Endothelial cell of umbilical vein (primary cell): ENCODE measurements around the gene DGAT2. TPM values are rescaled to one million over a fixed set of nuclear protein-coding genes. Genes with fewer than 3 reads are reported as not detected.

Experiments
- BruUV-seq: library from RNA; stranded (reverse); fragments of 400-500 nt; replicated peaks from 2 replicates; lab custom pipeline; 2021; lab: Mats Ljungman, UMichigan
- CTCF ChIA-PET: fragments of 300-600, 350-600 bp; sonication (Branson Sonifier 250); formaldehyde crosslinking; loops from one replicate; lab custom pipeline; 2021; ENCODE audit warnings: antibody characterized with exemption, inconsistent platforms; lab: Charles Lee
- POLR2A ChIA-PET: fragments of 300-600, 350-600 bp; sonication (Branson Sonifier 250); formaldehyde crosslinking; loops from one replicate; lab custom pipeline; 2021; ENCODE audit warnings: antibody characterized with exemption, inconsistent platforms; lab: Charles Lee
- DNase-seq: peaks from one replicate; pipeline ENCODE4 v3.0.0-alpha.2; 2011; ENCODE audit warnings: low read depth, low spot score
- FAIRE-seq: peaks from 2 replicates; lab custom pipeline; 2011; peaks lifted over from hg19 to GRCh38; lab: Jason Lieb, UNC
- H2AFZ ChIP-seq: 2 replicates; pipeline ENCODE4 v1.6.0; 2012; ENCODE audit warnings: low read depth, low read length, control low read depth, inconsistent platforms
- H3K27ac ChIP-seq: 2 replicates; pipeline ENCODE4 v1.5.1; 2011; ENCODE audit warnings: low read depth, mild to moderate bottlenecking, control low read depth, low read length, moderate library complexity; ENCODE audit not compliant: insufficient read depth
- H3K27me3 ChIP-seq, 2 experiments: 2 replicates each; pipeline versions ENCODE4 v1.6.0 to v1.6.1; 2011; ENCODE audit warnings: low read length in 2 of 2, mixed read lengths in 1 of 2; ENCODE audit not compliant: control insufficient read depth in 2 of 2, insufficient read depth in 2 of 2
- H3K36me3 ChIP-seq, 2 experiments: 2 replicates in 1 of 2; 3 replicates in 1 of 2; pipeline ENCODE4 v1.5.1; 2011; ENCODE audit warnings: low read length in 2 of 2, mild to moderate bottlenecking in 1 of 2, moderate library complexity in 1 of 2; ENCODE audit not compliant: control insufficient read depth in 2 of 2, insufficient read depth in 2 of 2; ENCODE audit errors: extremely low read depth in 1 of 2
- H3K4me1 ChIP-seq: 3 replicates; pipeline ENCODE4 v1.5.1; 2011; ENCODE audit warnings: mild to moderate bottlenecking, low read length; ENCODE audit not compliant: control insufficient read depth, insufficient read depth; ENCODE audit errors: extremely low read depth
- H3K4me2 ChIP-seq: 2 replicates; pipeline ENCODE4 v1.6.1; 2011; ENCODE audit warnings: low read length, control low read depth, mixed read lengths; ENCODE audit not compliant: insufficient read depth
- H3K4me3 ChIP-seq, 3 experiments: fragments of 200-600 bp in 1 of 3; sonication (generic), shearing (Covaris generic) in 1 of 3; replicated peaks in 1 of 3; 2 replicates each; pipeline ENCODE4 v1.5.1; 2011 to 2016; ENCODE audit warnings: control low read depth in 3 of 3, low read length in 3 of 3, mild to moderate bottlenecking in 2 of 3, inconsistent platforms in 1 of 3, low read depth in 1 of 3, moderate library complexity in 1 of 3; ENCODE audit not compliant: insufficient read depth in 1 of 3
- H3K79me2 ChIP-seq: 2 replicates; pipeline ENCODE4 v1.6.0; 2012; ENCODE audit warnings: low read length, inconsistent platforms; ENCODE audit not compliant: control insufficient read depth, insufficient read depth
- H3K9ac ChIP-seq: replicated peaks from 2 replicates; pipeline ENCODE3; 2011; ENCODE audit warnings: low read length, control low read depth; ENCODE audit not compliant: insufficient read depth; ENCODE audit errors: extremely low read depth
- H3K9me1 ChIP-seq: replicated peaks from 3 replicates; pipeline ENCODE4 v1.6.0; 2011; ENCODE audit warnings: mild to moderate bottlenecking, low read length; ENCODE audit not compliant: control insufficient read depth, insufficient read depth; ENCODE audit errors: extremely low read depth
- H3K9me3 ChIP-seq: replicated peaks from 2 replicates; pipeline ENCODE4 v1.5.1; 2012; ENCODE audit warnings: low read length, inconsistent platforms; ENCODE audit not compliant: control insufficient read depth, insufficient read depth
- H4K20me1 ChIP-seq: replicated peaks from 2 replicates; pipeline ENCODE3; 2011; ENCODE audit warnings: mild to moderate bottlenecking, low read length; ENCODE audit not compliant: control insufficient read depth, insufficient read depth; ENCODE audit errors: extremely low read depth
- EZH2 ChIP-seq: IDR thresholded peaks from 2 replicates; pipeline ENCODE4 v1.6.1; 2012; ENCODE audit warnings: borderline replicate concordance, low read depth, mild to moderate bottlenecking, moderate library complexity, low read length, inconsistent platforms; ENCODE audit not compliant: severe bottlenecking
- FOS ChIP-seq: IDR thresholded peaks from 2 replicates; pipeline ENCODE4 v1.6.1; 2011; ENCODE audit warnings: mild to moderate bottlenecking, low read length, moderate library complexity, borderline replicate concordance; ENCODE audit not compliant: insufficient read depth
- GATA2 ChIP-seq: IDR thresholded peaks from 2 replicates; pipeline ENCODE4 v1.7.0; 2011; ENCODE audit warnings: low read depth, mild to moderate bottlenecking, moderate library complexity, mixed read lengths, low read length; ENCODE audit not compliant: insufficient read length, insufficient read depth
- JUN ChIP-seq: IDR thresholded peaks from 2 replicates; pipeline ENCODE4 v1.6.1; 2011; ENCODE audit warnings: borderline replicate concordance, low read depth; ENCODE audit not compliant: insufficient read length, insufficient read depth
- MYC ChIP-seq: IDR thresholded peaks from one replicate; pipeline ENCODE4 v1.6.1; 2011; ENCODE audit warnings: mild to moderate bottlenecking, low read depth, low read length
- POLR2A ChIP-seq: IDR thresholded peaks from 2 replicates; pipeline ENCODE4 v1.6.1; 2012; ENCODE audit warnings: low read depth, mild to moderate bottlenecking, control low read depth, low read length
- POLR2AphosphoS5 ChIP-seq: IDR thresholded peaks from 2 replicates; pipeline ENCODE4 v1.6.1; 2012; ENCODE audit warnings: low read depth, mild to moderate bottlenecking, control low read depth, low read length, moderate library complexity; ENCODE audit not compliant: insufficient read depth
- dilution Hi-C: fragments of 300-500 bp; cut with MboI; formaldehyde crosslinking; loops from one replicate; pipeline ENCODE4 v1.15.0; 2019; ENCODE audit warnings: low sequenced_read_pairs; ENCODE audit not compliant: extremely low pct_ligation_motif_present
- intact Hi-C: fragments of 100-400 bp; cut with micrococcal nuclease; formaldehyde crosslinking; loops from one replicate; pipeline ENCODE4 v1.10.0; 2022
- polyA plus RNA-seq, 4 experiments: library from polyadenylated mRNA; depleted of rRNA in 3 of 4; stranded (reverse) in 3 of 4; unstranded in 1 of 4; fragments of >200 nt; gene quantifications; 2 replicates each; pipeline versions ENCODE4 v1.2.1 to v1.2.3, GENCODE V29; 2011 to 2012; ENCODE audit warnings: missing spikeins in 1 of 4
- total RNA-seq: library from RNA; stranded (reverse); gene quantifications from 2 replicates; pipeline ENCODE4 v1.2.3, GENCODE V29; 2021
- TF ChIP-seq, protein P1 (sequence below): IDR thresholded peaks from 2 replicates; pipeline ENCODE4 v1.6.1; 2011; ENCODE audit not compliant: insufficient read depth, insufficient read length
- TF ChIP-seq, protein P2 (sequence below), 2 donors: IDR thresholded peaks; 1 replicate in 1 of 2; 2 replicates in 1 of 2; pipeline ENCODE4 v1.5.1; 2011; ENCODE audit warnings: low read length in 2 of 2, mild to moderate bottlenecking in 2 of 2, moderate library complexity in 2 of 2, control low read depth in 1 of 2, inconsistent platforms in 1 of 2, low read depth in 1 of 2; ENCODE audit not compliant: insufficient read depth in 1 of 2; ENCODE audit errors: extremely low read depth in 1 of 2

The DGAT2 gene
- total and polyA plus RNA-seq, 2 donors (not counting 3 experiments of a cell fraction or from before 2014, with no cell fraction given), result 0.55 to 0.79 TPM

- DNase-seq, result peak; percentile 52
- no peaks in the 10 kb centered on the region for H3K27me3 ChIP-seq
- POLR2A ChIA-PET, result interaction anchor here (0.7 to 1.1 kb wide), 2 partner anchors 35 to 261 kb away, joined by 3 read pairs; no protein-coding TSS in a partner anchor
These were observed 47.0 kb downstream of the DGAT2 start for GRCh38 chr11:75815345-75816168.

More at GRCh38 chr11:75815345-75816168, 47.0 kb downstream of the DGAT2 start:
- Histone ChIP-seq H4K20me1 (no peaks in the 10 kb centered on the region), H3K4me1 (peaks cover 35% of the 10 kb centered on the region), H3K4me3 (peak overlapping the region; percentile 90 to 95 (median 93)), H3K4me2 (peak overlapping the region; percentile 92), H3K9ac (peak overlapping the region; percentile 88), H3K9me1 (no peaks in the 10 kb centered on the region), H3K27ac (peak overlapping the region; percentile 88), H3K79me2 (peaks cover 54% of the 10 kb centered on the region), H3K9me3 (no peaks in the 10 kb centered on the region), H3K36me3 (no peaks in the 10 kb centered on the region), H2AFZ (no peak overlapping the region)
- TF ChIP-seq FOS (no peak), JUN (no peak), POLR2AphosphoS5 (no peak), GATA2 (no peak), EZH2 (no peak), MYC (no peak), POLR2A (no peak)
- TF ChIP-seq, protein P1, sequence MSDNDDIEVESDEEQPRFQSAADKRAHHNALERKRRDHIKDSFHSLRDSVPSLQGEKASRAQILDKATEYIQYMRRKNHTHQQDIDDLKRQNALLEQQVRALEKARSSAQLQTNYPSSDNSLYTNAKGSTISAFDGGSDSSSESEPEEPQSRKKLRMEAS, result no peak
- TF ChIP-seq, protein P2, sequence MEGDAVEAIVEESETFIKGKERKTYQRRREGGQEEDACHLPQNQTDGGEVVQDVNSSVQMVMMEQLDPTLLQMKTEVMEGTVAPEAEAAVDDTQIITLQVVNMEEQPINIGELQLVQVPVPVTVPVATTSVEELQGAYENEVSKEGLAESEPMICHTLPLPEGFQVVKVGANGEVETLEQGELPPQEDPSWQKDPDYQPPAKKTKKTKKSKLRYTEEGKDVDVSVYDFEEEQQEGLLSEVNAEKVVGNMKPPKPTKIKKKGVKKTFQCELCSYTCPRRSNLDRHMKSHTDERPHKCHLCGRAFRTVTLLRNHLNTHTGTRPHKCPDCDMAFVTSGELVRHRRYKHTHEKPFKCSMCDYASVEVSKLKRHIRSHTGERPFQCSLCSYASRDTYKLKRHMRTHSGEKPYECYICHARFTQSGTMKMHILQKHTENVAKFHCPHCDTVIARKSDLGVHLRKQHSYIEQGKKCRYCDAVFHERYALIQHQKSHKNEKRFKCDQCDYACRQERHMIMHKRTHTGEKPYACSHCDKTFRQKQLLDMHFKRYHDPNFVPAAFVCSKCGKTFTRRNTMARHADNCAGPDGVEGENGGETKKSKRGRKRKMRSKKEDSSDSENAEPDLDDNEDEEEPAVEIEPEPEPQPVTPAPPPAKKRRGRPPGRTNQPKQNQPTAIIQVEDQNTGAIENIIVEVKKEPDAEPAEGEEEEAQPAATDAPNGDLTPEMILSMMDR (IDR thresholded peaks at IDR 0.05; ENCODE audit: extremely low read depth in 1 of 2, insufficient read depth in 1 of 2, low read depth in 1 of 2, low read length in 2 of 2), result no peak
- peak; percentile 12 for FAIRE-seq
- intact Hi-C loops, result loop anchor here (2.0 kb wide), 1 partner anchor 51 kb away; no protein-coding TSS in a partner anchor
- BruUV-seq, result no TSS peak
- CTCF ChIA-PET, result interaction anchor here (0.8 to 5.5 kb wide), 4 partner anchors 10 to 336 kb away, joined by 3 to 59 read pairs (median 32); no protein-coding TSS in a partner anchor
- dilution Hi-C loops, result no loop called here
